A549 treated with AZD9567 at 1 μM for 4 hours (cell line): ENCODE measurements around the gene AURKB. TPM values are rescaled to one million over a fixed set of nuclear protein-coding genes. Genes with fewer than 3 reads are reported as not detected.

ENCODE experiments used
- total RNA-seq: library from RNA; stranded (reverse); fragments of 200-300 nt; extraction: Qiagen RNA extraction; gene quantifications from 5 replicates; pipeline ENCODE4 v1.2.3, GENCODE V29; 2022; ENCODE audit not compliant: insufficient read depth

AURKB gene
- total RNA-seq: 145 to 169 TPM (median 164 TPM) in 5 replicates

GRCh38 chr17:8209907-8210760, at the start of gene AURKB:
Gene AURKB, minus strand, starts transcription at chr17:8210575. Its CDS starts 351 bp downstream, at chr17:8210224.

GRCh38 chr17:8248751-8249607, 38.6 kb upstream of the AURKB start, which contains the start of gene PFAS:
Gene PFAS, plus strand, starts transcription at chr17:8249289. Its CDS starts 4,649 bp downstream, at chr17:8253938.

GRCh38 chr17:8189711-8190477, 20.5 kb downstream of the AURKB start, which contains the start of gene BORCS6:
Gene BORCS6, minus strand, starts transcription at chr17:8190180. Its CDS starts 40 bp downstream, at chr17:8190140.

GRCh38 chr17:8176197-8176940, 34.0 kb downstream of the AURKB start, which contains the start of gene TMEM107:
Gene TMEM107, minus strand, starts transcription at chr17:8176380. Its CDS starts 94 bp downstream, at chr17:8176286.

GRCh38 chr17:8162233-8162996, 48.0 kb downstream of the AURKB start, which contains the start of gene VAMP2:
Gene VAMP2, minus strand, starts transcription at chr17:8162948. Its CDS starts 69 bp downstream, at chr17:8162879.

Other genes with a start within 250 kb of the AURKB start
- 0.09 to 0.26 TPM (median 0.14 TPM) in 3 of 5 replicates, not detected in the others for gene GUCY2D, start 208.0 kb downstream of the AURKB start, total RNA-seq
- 0.03 to 0.12 TPM (median 0.10 TPM) in 4 of 5 replicates, not detected in the other for gene ALOX15B, start 171.5 kb downstream of the AURKB start, total RNA-seq
- gene ALOX12B, start 122.9 kb downstream of the AURKB start, total RNA-seq: 0.84 to 2.4 TPM (median 1.5 TPM) in 5 replicates
- 5.2 to 8.5 TPM (median 6.4 TPM) in 5 replicates for gene ALOXE3, start 92.1 kb downstream of the AURKB start, total RNA-seq
- gene HES7, start 86.5 kb downstream of the AURKB start, total RNA-seq: 2.8 to 5.4 TPM (median 3.6 TPM) in 4 of 5 replicates, not detected in the other
- 27.8 to 48.2 TPM (median 40.9 TPM) in 5 replicates for gene PER1, start 58.2 kb downstream of the AURKB start, total RNA-seq
- gene VAMP2, start 47.6 kb downstream of the AURKB start, total RNA-seq: 23.7 to 33.5 TPM (median 29.0 TPM) in 5 replicates
- 8.7 to 21.7 TPM (median 19.3 TPM) in 5 replicates for gene TMEM107, start 34.2 kb downstream of the AURKB start, total RNA-seq
- 2.0 to 8.6 TPM (median 7.8 TPM) in 5 replicates for gene BORCS6, start 20.4 kb downstream of the AURKB start, total RNA-seq
- 15.3 to 21.7 TPM (median 20.0 TPM) in 5 replicates for gene CTC1, start 37.5 kb upstream of the AURKB start, total RNA-seq
- gene PFAS, start 38.7 kb upstream of the AURKB start, total RNA-seq: 44.2 to 62.1 TPM (median 46.2 TPM) in 5 replicates
- 29.1 to 47.8 TPM (median 43.1 TPM) in 5 replicates for gene RANGRF, start 78.1 kb upstream of the AURKB start, total RNA-seq
- 4.6 to 7.4 TPM (median 7.2 TPM) in 5 replicates for gene SLC25A35, start 84.8 kb upstream of the AURKB start, total RNA-seq
- gene ARHGEF15, start 99.7 kb upstream of the AURKB start, total RNA-seq: not detected in 5 replicates
- gene ODF4, start 129.3 kb upstream of the AURKB start, total RNA-seq: not detected in 5 replicates
- 3,690 to 3,989 TPM (median 3,714 TPM) in 5 replicates for gene RPL26, start 172.6 kb upstream of the AURKB start, total RNA-seq
- not detected in 5 replicates for gene RNF222, start 187.3 kb upstream of the AURKB start, total RNA-seq
- 65.0 to 76.3 TPM (median 72.7 TPM) in 5 replicates for gene NDEL1, start 225.3 kb upstream of the AURKB start, total RNA-seq